Endothelial cell of umbilical vein (primary cell): Measurements from ENCODE around the gene PCBP1.

Source experiments
- EZH2 ChIP-seq: IDR thresholded peaks from 2 replicates; pipeline ENCODE4 v1.6.1; 2012; ENCODE audit warnings: borderline replicate concordance, low read depth, mild to moderate bottlenecking, moderate library complexity, low read length, inconsistent platforms; ENCODE audit not compliant: severe bottlenecking
- FOS ChIP-seq: IDR thresholded peaks from 2 replicates; pipeline ENCODE4 v1.6.1; 2011; ENCODE audit warnings: mild to moderate bottlenecking, low read length, moderate library complexity, borderline replicate concordance; ENCODE audit not compliant: insufficient read depth
- GATA2 ChIP-seq: IDR thresholded peaks from 2 replicates; pipeline ENCODE4 v1.7.0; 2011; ENCODE audit warnings: low read depth, mild to moderate bottlenecking, moderate library complexity, mixed read lengths, low read length; ENCODE audit not compliant: insufficient read length, insufficient read depth
- JUN ChIP-seq: IDR thresholded peaks from 2 replicates; pipeline ENCODE4 v1.6.1; 2011; ENCODE audit warnings: borderline replicate concordance, low read depth; ENCODE audit not compliant: insufficient read length, insufficient read depth
- MYC ChIP-seq: IDR thresholded peaks from one replicate; pipeline ENCODE4 v1.6.1; 2011; ENCODE audit warnings: mild to moderate bottlenecking, low read depth, low read length
- POLR2A ChIP-seq: IDR thresholded peaks from 2 replicates; pipeline ENCODE4 v1.6.1; 2012; ENCODE audit warnings: low read depth, mild to moderate bottlenecking, control low read depth, low read length
- POLR2AphosphoS5 ChIP-seq: IDR thresholded peaks from 2 replicates; pipeline ENCODE4 v1.6.1; 2012; ENCODE audit warnings: low read depth, mild to moderate bottlenecking, control low read depth, low read length, moderate library complexity; ENCODE audit not compliant: insufficient read depth
- TF ChIP-seq, protein P1 (sequence below), 2 donors: IDR thresholded peaks; 1 replicate in 1 of 2; 2 replicates in 1 of 2; pipeline ENCODE4 v1.5.1; 2011; ENCODE audit warnings: low read length in 2 of 2, mild to moderate bottlenecking in 2 of 2, moderate library complexity in 2 of 2, control low read depth in 1 of 2, inconsistent platforms in 1 of 2, low read depth in 1 of 2; ENCODE audit not compliant: insufficient read depth in 1 of 2; ENCODE audit errors: extremely low read depth in 1 of 2
- TF ChIP-seq, protein P2 (sequence below): IDR thresholded peaks from 2 replicates; pipeline ENCODE4 v1.6.1; 2011; ENCODE audit not compliant: insufficient read depth, insufficient read length

- TF ChIP-seq, protein P1, sequence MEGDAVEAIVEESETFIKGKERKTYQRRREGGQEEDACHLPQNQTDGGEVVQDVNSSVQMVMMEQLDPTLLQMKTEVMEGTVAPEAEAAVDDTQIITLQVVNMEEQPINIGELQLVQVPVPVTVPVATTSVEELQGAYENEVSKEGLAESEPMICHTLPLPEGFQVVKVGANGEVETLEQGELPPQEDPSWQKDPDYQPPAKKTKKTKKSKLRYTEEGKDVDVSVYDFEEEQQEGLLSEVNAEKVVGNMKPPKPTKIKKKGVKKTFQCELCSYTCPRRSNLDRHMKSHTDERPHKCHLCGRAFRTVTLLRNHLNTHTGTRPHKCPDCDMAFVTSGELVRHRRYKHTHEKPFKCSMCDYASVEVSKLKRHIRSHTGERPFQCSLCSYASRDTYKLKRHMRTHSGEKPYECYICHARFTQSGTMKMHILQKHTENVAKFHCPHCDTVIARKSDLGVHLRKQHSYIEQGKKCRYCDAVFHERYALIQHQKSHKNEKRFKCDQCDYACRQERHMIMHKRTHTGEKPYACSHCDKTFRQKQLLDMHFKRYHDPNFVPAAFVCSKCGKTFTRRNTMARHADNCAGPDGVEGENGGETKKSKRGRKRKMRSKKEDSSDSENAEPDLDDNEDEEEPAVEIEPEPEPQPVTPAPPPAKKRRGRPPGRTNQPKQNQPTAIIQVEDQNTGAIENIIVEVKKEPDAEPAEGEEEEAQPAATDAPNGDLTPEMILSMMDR (IDR thresholded peaks at IDR 0.05; ENCODE audit: extremely low read depth in 1 of 2, insufficient read depth in 1 of 2, low read depth in 1 of 2, low read length in 2 of 2) = no peak
- peak; percentile 96 for TF ChIP-seq POLR2A
- TF ChIP-seq POLR2AphosphoS5 = peak; percentile 89
- no peak for TF ChIP-seq EZH2
- TF ChIP-seq, protein P2, sequence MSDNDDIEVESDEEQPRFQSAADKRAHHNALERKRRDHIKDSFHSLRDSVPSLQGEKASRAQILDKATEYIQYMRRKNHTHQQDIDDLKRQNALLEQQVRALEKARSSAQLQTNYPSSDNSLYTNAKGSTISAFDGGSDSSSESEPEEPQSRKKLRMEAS = peak; percentile 4
- TF ChIP-seq JUN = no peak
- TF ChIP-seq MYC = peak; percentile 99
- TF ChIP-seq GATA2 = no peak
- no peak for TF ChIP-seq FOS
These were observed at the start of gene PCBP1 for GRCh38 chr2:70086838-70087701.
